Progenitor cell of endocrine pancreas (in vitro differentiated cells): ENCODE measurements around the gene PYGO2. TPM values are rescaled to one million over a fixed set of nuclear protein-coding genes. Genes with fewer than 3 reads are reported as not detected.

ENCODE experiments used
- DNase-seq: peaks from one replicate; pipeline ENCODE4 v3.0.0; 2021; ENCODE audit warnings: low spot score; ENCODE audit not compliant: unreplicated experiment
- H3K27ac Mint-ChIP-seq: 2 replicates; pipeline ENCODE4 v1.8.0; 2021; ENCODE audit warnings: mild to moderate bottlenecking, moderate library complexity, mixed read lengths
- H3K27me3 Mint-ChIP-seq: 2 replicates; pipeline ENCODE4 v1.8.0; 2021; ENCODE audit warnings: mixed read lengths
- H3K36me3 Mint-ChIP-seq: 2 replicates; pipeline ENCODE4 v1.8.0; 2022; ENCODE audit warnings: mixed read lengths; ENCODE audit not compliant: insufficient read depth
- H3K4me1 Mint-ChIP-seq: 2 replicates; pipeline ENCODE4 v1.8.0; 2021; ENCODE audit warnings: low read depth, mixed read lengths
- H3K4me3 Mint-ChIP-seq: 2 replicates; pipeline ENCODE4 v1.8.0; 2021; ENCODE audit warnings: low read depth, mild to moderate bottlenecking, moderate library complexity, mixed read lengths
- H3K9me3 Mint-ChIP-seq: 2 replicates; pipeline ENCODE4 v1.8.0; 2021; ENCODE audit warnings: low read depth, mixed read lengths
- total RNA-seq: library from RNA; stranded (reverse); gene quantifications from 2 replicates; pipeline ENCODE4 v1.2.1, GENCODE V29; 2021
- TF ChIP-seq, protein P1 (sequence below): fragments of 200-600 bp; sonication (generic); IDR thresholded peaks from one replicate; pipeline ENCODE4 v1.5.0; 2021; ENCODE audit warnings: antibody characterized with exemption, mild to moderate bottlenecking; ENCODE audit not compliant: unreplicated experiment

The PYGO2 gene
- total RNA-seq, 1 donor from 2014 or later, result 52.7 TPM

DNA sequence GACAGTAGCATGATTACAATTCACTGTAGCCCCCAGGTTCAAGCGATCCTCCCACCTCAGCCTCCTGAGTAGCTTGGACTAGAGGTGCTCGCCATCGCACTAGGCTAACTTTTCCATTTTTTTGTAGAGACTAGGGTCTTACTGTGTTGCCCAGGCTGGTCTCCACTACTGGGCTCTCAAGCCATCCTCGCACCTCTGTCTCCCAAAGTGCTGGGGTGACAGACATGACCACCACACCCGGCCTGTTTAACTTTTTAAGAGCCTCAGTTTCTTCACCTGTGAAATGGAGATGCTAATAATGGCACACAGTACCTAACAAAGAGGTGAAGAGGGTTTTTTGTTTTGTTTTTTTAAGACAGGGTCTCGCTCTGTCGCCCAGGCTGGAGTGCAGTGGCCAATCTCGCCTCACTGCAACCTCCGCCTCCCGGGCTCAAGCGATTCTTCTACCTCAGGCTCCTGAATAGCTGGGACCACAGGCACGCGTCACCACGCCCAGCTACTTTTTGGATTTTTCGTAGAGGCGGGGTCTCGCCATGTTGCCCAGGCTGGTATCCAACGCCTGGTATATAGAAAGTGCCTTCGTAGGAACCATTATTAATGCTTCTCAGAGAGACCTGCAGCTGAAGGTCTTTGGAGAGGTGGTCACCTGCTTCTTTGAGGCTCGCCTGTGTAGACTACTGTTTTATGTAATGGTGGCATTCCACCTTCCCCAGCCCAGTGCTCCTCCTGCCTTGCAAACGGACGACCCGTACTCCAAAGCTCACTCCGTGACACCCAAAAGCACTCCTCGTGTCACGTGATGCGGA, 25.6 kb downstream of the PYGO2 start:
- no peak for DNase-seq
- peak overlapping the region; percentile 95 for H3K4me3 Mint-ChIP-seq
- H3K9me3 Mint-ChIP-seq, result no peaks in the 10 kb centered on the region
- H3K27ac Mint-ChIP-seq, result peak overlapping the region; percentile 100
- no peaks in the 10 kb centered on the region for H3K36me3 Mint-ChIP-seq
- no peaks in the 10 kb centered on the region for H3K27me3 Mint-ChIP-seq
- peaks cover 10% of the 10 kb centered on the region for H3K4me1 Mint-ChIP-seq
- TF ChIP-seq, protein P1, sequence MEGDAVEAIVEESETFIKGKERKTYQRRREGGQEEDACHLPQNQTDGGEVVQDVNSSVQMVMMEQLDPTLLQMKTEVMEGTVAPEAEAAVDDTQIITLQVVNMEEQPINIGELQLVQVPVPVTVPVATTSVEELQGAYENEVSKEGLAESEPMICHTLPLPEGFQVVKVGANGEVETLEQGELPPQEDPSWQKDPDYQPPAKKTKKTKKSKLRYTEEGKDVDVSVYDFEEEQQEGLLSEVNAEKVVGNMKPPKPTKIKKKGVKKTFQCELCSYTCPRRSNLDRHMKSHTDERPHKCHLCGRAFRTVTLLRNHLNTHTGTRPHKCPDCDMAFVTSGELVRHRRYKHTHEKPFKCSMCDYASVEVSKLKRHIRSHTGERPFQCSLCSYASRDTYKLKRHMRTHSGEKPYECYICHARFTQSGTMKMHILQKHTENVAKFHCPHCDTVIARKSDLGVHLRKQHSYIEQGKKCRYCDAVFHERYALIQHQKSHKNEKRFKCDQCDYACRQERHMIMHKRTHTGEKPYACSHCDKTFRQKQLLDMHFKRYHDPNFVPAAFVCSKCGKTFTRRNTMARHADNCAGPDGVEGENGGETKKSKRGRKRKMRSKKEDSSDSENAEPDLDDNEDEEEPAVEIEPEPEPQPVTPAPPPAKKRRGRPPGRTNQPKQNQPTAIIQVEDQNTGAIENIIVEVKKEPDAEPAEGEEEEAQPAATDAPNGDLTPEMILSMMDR, result no peak

DNA sequence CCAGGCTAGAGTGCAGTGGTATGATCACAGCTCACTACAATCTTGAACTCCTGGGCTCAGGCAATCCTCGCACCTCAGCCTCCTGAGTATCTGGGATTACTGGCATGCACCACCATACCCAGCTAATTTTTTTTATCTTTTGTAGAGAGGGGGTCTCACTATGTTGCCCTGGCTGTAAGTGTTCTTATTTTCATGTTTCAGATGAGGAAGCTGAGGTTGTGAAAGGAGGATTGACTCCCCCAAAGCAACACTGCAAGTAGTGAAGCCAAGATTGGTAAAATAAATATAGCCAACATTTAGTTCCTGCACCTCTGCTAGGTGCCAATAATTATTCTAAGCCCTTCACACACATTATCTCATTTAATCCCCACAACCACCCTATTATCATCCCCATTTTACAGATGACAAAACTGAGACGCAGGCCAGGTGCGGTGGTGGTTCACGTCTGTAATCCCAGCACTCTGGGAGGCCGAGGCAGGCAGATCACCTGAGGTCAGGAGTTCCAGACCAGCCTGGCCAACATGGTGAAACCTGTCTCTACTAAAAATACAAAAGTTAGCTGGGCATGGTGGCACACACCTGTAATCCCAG, 27.1 kb downstream of the PYGO2 start:
- Mint-ChIP-seq H3K36me3 (peaks cover 4% of the 10 kb centered on the region), H3K27ac (no peak overlapping the region), H3K9me3 (no peaks in the 10 kb centered on the region), H3K4me3 (no peak overlapping the region), H3K27me3 (no peaks in the 10 kb centered on the region), H3K4me1 (peaks cover 10% of the 10 kb centered on the region)
- DNase-seq, result no peak
- TF ChIP-seq, protein P1, result no peak

DNA sequence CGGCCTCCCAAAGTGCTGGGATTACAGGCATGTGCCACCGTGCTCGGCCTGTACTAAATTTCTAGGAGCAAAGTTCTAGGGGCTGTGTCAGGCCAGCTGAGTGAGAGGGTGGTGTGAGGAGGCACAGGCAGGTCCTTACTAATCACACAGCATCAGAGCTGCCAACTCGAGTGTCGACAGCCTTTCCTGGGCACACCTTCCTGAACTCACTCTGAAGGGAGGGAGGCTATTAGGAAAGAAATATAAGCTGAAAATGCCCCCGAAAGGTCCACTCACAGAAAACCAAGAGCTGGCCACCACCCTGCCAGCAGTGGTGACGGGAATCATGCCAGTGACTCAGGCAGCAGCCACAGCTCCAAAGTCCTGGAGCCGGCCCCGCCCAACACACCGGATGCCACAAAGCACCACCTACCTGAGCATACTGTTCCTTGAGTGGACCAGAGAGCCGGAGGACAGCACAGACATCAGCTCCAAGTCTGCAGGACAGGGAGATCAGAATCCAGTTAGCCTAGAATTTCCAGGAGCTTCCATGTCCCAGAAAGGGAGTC, 29.6 kb downstream of the PYGO2 start:
- no peaks in the 10 kb centered on the region for H3K27me3 Mint-ChIP-seq
- TF ChIP-seq, protein P1, result no peak
- no peaks in the 10 kb centered on the region for H3K9me3 Mint-ChIP-seq
- peaks cover 11% of the 10 kb centered on the region for H3K36me3 Mint-ChIP-seq
- DNase-seq, result no peak
- no peak overlapping the region for H3K27ac Mint-ChIP-seq
- peaks cover 3% of the 10 kb centered on the region for H3K4me1 Mint-ChIP-seq
- no peak overlapping the region for H3K4me3 Mint-ChIP-seq

DNA sequence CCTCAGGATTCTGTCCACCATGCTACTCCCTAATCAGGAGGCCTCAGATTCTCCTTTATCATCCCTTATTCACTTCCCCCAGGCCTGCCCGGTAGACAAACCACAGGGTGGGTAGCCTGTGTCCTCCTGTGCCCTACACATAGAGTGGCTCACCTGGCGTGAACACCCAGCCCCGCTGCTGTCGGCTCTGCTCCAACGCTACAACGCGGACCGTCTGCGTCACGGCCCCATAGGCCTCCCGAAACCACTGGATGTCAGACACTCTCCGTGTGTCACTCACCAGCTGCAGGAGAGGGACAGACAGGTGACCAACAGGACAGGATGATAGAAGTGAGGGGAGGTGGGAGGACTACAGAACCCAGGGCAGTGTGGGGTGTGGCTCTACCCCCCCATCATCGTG, 35.4 kb downstream of the PYGO2 start:
- H3K4me3 Mint-ChIP-seq, result no peak overlapping the region
- H3K27ac Mint-ChIP-seq, result no peak overlapping the region
- DNase-seq, result no peak
- no peaks in the 10 kb centered on the region for H3K27me3 Mint-ChIP-seq
- no peaks in the 10 kb centered on the region for H3K9me3 Mint-ChIP-seq
- TF ChIP-seq, protein P1, result no peak
- H3K36me3 Mint-ChIP-seq, result peaks cover 22% of the 10 kb centered on the region
- H3K4me1 Mint-ChIP-seq, result no peaks in the 10 kb centered on the region

DNA sequence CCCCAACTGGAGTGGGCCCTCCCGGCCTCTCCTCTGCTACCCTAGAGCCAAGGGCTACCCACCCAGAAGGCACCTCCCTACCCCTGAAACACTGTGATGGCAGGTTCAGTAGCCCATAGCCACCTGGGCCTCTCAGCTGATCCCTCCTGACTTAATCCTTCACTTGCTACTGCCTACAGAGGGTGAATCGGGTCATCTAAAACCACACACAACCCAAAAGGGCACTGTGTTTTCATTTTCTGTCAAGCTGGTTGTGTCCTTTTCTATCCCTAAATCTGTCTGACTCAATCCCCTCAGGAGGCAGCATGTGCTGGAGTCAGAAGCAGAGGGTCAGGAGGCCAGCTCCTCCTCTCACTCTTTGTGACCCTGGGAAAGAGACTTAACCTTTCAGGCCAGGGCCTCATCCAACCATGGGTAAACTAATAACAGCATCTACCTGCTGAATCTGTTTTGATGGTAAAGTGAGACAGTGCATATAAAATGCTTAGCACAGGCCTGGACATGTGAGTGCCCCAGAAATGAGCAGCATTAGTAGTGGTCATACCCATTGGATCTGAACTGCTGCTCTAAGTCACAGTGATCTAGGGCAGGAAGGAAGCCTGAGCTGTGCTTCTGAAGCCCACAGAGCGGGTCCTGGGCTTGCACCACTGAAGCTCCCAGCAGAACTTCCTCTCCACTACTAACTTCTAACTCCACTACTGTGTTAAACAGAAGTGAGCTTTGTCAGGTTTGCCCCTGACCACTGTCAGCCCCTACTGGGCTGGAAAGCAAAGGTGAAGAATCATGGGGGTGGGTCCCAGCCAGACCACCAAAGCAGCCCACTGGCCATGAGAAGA, 36.0 kb downstream of the PYGO2 start:
- TF ChIP-seq, protein P1, result no peak
- Mint-ChIP-seq H3K4me1 (no peaks in the 10 kb centered on the region), H3K9me3 (no peaks in the 10 kb centered on the region)

More for the DNA sequence above, 36.0 kb downstream of the PYGO2 start:
- Mint-ChIP-seq H3K27ac (no peak overlapping the region), H3K27me3 (no peaks in the 10 kb centered on the region), H3K4me3 (no peak overlapping the region), H3K36me3 (peaks cover 22% of the 10 kb centered on the region)
- no peak for DNase-seq
